HG03064 (cell line): ENCODE data around the gene CASP6.
A peak's percentile ranks its signal among the peaks of the same experiment; 100 is the strongest.
"Not testable (repeated sequence)": the region's sequence is repeated elsewhere in the genome, so short reads cannot be mapped to it uniquely, and the experiment has no call there.

Experiments used
- ATAC-seq: cut with Tn5 transposase; IDR thresholded peaks from one replicate; pipeline ENCODE4 v1.9.1; 2021; ENCODE audit warnings: low read depth; ENCODE audit not compliant: unreplicated experiment

CASP6 gene

DNA sequence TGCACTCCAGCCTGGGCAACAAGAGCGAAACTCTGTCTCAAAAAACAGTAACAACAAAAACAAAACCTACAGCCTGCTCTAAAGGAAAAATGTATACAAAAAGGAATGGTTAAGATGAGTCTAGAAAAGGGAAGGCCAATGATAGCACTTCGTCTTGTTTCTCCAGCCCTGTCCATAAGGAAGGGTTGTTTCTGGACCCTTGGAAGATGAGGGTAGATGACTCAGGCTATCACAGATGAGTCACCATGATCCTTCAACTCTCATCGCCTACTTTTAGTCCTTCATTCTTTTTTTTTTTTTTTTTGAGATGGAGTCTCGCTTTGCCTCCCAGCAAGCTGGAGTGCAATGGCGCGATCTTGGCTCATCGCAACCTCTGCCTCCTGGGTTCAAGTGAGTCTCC is 17.8 kb upstream of the CASP6 start:
- no peak for ATAC-seq

DNA sequence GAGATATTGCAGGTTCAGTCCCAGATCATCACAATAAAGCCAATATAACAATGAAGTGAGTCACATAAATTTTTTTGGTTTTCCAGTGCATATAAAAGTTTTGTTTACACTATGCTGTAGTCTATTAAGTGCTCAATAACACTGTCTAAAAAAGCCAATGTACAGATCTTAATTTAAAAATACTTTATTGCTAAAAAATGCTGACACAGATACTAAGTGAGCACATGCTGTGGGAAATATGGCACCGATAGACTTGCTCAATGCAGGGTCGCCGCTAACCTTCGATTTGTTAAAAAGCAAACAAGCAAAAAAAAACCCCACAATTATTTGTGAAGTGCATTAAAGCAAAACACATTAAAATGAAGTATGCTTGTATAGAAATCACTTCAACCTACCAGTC is 16.4 kb upstream of the CASP6 start:
- no peak for ATAC-seq

DNA sequence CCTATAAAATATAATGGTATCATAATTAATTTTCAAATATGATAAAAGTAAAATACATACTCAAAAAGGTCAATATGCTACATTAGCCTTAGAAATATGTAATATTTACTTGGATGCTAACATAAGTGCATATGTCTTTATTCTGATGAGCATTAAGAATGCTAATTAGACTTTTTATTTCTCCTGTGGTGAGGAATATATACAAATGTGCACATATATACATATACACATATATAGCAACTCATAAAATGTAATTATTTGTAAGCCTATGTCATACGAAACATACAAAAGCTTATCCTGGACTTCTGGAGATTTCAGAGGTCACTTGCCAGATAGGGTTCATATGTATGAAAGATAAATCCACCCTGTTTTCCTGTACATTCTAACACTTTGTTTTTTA is 15.5 kb upstream of the CASP6 start:
- ATAC-seq = no peak

DNA sequence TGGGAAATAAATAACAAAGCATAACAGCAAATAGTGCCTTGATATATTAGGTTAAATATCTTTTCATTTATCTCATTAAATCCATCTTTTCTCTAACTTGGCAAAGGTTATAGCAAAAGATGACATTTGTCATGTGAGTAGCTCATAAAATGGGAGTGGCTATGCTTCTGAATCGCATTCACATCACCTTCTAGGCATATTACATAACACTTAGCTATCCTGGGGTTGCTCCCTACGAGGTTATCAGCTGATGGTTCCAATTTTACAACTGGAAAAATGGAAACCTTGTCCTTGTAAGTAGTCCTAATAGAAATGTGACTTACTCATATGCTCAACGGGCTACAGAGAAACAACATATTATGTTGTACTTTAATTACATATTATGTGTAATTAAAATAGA is 10.3 kb upstream of the CASP6 start:
- ATAC-seq = no peak

DNA sequence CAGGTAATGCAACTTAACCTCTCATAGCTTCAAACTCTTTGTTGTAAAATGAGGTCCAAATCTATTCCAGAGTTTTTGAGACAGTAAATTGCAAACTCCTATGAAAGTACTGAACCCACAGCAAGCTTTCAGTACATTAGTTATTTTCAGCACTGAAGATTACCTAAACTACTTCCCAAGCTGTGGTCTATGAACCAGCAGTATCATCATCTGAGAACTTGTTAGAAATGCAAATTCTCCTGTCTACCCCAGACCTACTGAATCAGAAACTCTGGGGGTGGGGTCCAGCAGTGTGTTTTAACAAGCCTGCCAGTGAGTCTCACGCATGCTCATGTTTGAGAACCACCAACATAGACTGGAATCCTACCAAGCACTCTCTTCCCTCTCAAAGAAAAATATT is 5.7 kb upstream of the CASP6 start:
- peak; percentile 62 for ATAC-seq

DNA sequence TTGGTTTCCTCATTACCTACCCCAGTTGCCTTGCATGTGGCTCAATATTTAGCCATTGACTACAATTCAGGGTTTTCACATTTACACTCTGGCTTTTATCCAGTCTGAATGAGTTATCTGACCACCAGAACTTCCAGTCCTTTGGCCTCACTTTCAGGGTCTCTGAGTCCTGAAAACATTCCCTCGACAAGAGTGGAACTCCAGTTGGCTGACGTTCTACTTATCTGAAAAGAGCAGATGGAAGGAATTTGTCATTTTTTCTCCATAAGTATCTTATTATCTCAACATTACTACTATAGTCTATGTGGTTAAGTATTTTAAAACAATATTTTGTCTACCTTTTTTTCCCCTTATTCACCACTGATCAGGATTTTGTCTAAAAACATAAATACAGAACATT is 5.2 kb upstream of the CASP6 start:
- ATAC-seq = no peak

GRCh38 chr4:109703664-109704361 is 568 bp upstream of the CASP6 start:
- ATAC-seq = no peak

GRCh38 chr4:109701566-109702410 is 1.5 kb downstream of the CASP6 start:
- no peak for ATAC-seq

- ATAC-seq = no peak
Measured at GRCh38 chr4:109699553-109700225, 3.6 kb downstream of the CASP6 start.

DNA sequence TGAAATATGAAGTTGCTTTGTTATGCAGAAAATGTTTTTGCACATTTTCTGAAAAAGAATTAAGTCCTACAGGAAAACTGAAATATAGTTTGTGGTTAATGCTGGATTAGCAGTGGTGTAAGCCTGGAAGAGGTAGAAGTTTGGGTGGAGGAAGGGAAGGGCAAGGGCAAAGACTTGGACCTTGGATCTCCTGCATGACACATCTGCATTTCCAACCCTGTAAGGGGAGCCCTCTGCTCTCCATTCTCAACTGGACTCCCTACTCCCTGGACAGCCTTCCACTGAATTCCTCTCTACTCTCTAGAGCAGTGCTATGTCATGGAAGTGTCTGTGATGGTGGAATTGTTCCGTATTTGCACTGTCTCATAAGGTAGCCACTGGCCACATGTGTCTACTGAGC is 4.6 kb downstream of the CASP6 start:
- no peak for ATAC-seq

DNA sequence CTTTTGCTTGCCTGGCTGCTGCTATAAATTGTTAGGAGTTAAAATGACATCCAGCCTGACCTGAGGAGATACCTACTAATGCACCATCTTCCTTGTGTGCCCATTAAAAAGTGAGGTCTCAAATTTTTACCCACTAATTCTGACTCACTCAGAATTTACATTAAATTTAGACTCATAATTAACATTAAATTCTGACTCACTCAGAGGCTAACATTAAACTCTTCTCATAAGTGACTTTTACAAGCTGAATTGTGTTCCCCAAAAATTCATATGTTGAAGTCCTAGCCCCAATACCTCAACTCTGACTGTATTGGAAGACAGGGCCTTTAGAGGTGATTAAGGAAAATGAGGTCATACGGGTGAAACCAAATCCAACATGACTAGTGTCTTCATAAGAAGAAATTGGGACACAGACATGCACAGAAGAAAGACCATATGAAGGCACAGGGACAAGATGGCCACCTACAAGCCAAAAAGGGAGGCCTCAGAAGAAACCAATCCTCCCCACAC is 11.8 kb downstream of the CASP6 start:
- no peak for ATAC-seq

DNA sequence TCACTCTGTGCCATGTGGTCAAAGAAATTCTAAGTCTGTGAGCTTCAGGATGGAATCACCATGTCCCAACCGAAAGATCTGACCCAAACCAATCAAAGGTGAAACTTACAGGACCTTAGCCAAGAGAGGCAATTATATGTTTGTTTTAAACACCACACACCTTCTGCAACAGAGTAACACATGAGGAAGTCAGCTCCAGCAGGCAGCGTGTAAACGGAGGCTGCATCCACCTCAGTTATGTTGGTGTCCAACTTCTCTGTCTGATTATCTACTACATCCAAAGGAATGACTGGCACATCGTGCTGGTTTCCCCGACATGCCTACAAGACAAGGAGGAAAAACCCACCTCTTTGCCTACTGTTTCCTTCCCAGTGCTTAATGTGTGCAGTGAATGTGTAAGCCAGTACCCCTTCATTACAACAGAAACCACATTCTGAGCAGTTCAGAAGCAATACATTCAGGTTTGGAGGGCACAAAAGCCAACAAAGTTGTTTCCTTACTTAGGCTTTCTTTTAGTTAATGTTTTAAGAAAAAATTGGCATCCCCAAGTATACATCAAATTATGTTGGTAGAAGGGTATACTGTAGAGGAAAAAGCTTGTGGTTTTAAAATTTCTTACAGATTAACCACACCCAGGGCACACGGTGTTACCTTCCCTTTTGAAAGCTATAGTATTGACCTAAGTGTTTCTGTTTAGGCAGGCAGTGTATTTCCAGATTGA is 12.4 kb downstream of the CASP6 start:
- peak; percentile 94 for ATAC-seq

GRCh38 chr4:109684727-109685126 is 18.5 kb downstream of the CASP6 start:
- no peak for ATAC-seq

- ATAC-seq = no peak
Measured at GRCh38 chr4:109683621-109684253, 19.5 kb downstream of the CASP6 start.

DNA sequence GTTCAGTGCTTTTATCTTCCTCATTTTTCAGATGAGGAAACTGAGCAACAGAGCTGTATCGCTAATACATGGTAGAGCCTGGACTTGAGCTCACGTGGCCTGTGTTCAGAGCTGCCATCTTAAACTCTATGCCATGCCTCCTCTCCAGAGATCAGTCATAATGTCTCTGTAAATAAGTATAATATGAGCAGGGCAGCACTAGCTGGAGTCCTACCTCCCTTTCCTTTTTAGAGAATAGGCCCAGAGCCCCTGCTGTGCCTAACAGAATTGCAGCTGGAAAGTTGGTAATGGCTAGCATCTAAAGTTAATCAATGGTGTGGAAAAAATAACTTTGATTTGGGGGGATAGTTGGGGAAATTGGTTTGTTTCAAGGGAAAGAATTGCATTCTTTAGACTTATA is 20.4 kb downstream of the CASP6 start:
- ATAC-seq = no peak

- not testable (repeated sequence) for ATAC-seq
Measured at GRCh38 chr4:109678925-109679324, 24.3 kb downstream of the CASP6 start.

GRCh38 chr4:109678472-109678871 is 24.8 kb downstream of the CASP6 start:
- not testable (repeated sequence) for ATAC-seq

DNA sequence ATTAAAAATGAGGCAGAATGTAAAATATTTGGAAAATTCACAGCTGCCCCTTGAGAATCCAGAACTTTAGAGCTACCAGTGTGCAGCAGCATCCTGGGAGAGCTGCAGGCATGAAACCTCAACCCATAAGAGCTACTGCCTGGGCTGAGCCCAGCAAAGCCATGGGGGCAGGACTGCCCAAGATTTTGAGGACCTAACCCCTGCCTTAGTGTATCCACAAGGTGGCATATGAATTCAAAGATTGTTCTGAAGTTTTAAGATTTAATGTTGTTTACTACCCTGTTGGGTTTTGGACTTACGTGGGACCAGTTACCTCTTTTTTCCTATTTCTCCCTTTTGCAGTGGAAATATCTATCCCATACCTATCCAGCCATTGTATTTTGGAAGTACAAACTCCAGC is 26.4 kb downstream of the CASP6 start:
- no peak for ATAC-seq

DNA sequence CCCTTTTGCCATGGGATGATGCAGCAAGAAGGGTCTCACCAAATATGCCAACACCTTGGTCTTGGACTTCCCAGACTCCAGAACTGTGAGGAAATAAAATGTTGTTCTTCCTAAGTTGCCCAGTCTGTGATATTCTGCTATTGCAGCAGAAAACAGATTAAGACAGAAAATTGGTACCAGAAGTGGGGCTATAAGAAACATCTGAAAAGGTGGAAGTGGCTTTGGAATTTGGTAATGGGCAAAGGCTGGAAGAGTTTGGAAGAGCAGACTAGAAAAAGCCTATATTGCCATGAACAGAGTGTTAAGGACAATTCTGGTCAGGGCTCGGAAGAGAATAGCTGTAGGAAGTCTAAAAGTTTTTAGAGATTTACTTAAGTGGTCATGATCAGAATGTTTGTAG is 27.4 kb downstream of the CASP6 start:
- ATAC-seq = no peak

DNA sequence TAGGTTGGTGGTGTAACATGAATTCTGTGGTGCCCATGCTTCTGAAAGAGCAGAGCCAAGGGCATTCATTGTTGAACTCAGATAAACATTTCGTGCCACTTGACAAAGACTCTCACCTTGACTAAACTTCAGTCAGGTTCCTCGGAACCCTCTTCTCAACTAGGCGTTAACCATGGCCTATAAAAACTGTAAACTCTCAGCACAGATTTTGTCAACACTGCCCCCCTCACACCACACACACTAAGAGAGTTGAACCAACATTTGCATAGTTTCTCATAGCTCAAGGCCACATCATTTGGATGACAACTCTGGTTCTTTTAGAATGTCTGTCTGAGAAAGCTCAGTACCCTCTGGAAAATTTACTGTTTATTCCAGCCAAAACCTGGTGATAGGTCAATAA is 28.1 kb downstream of the CASP6 start:
- no peak for ATAC-seq
